ENCODE measurements around the gene GPAT3. TPM values are rescaled to one million over a fixed set of nuclear protein-coding genes. Genes with fewer than 3 reads are reported as not detected.

Gene GPAT3
- total RNA-seq, 1 donor from 2014 or later = 0.99 TPM

DNA sequence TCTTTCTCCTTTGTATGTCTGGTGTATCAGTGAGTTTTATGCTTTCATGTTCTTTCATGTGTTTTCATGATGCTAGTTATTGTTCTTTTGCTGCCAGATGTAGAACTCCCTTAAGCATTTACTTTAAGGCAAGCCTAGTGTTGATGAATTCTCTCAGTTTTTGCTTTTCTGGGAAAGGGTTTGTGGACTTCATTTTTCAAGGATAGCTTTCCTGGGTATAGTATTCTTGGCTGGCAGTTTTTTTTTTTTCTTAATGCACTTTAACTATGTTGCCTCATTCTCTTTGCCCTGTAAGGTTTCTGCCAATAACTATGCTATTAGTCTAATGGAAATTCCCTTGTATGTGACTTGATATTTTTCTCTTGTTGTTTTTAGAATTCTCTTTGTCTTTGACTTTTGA lies 77.1 kb downstream of the GPAT3 start:
- no peak for DNase-seq (ENCODE audit: low spot score)
- no peak overlapping the region for H2AFZ ChIP-seq (replicated peaks)
- H3K36me3 ChIP-seq = no peaks in the 10 kb centered on the region
- H3K9me3 Mint-ChIP-seq = peaks cover 18% of the 10 kb centered on the region
- H3K9me3 ChIP-seq (ENCODE audit: low read depth) = peaks cover 11% of the 10 kb centered on the region
- H3K27me3 Mint-ChIP-seq (ENCODE audit: insufficient read depth, low read depth) = no peaks in the 10 kb centered on the region
- no peak overlapping the region for H3K4me3 ChIP-seq
- H3K9ac ChIP-seq = no peak overlapping the region
- no peaks in the 10 kb centered on the region for H3K4me1 ChIP-seq
- H4K20me1 ChIP-seq (ENCODE audit: low read depth) = no peaks in the 10 kb centered on the region
- no peaks in the 10 kb centered on the region for H3K79me2 ChIP-seq (ENCODE audit: low read depth)
- H3K27ac ChIP-seq = no peak overlapping the region
- no peaks in the 10 kb centered on the region for H3K4me1 Mint-ChIP-seq
- TF ChIP-seq EZH2phosphoT487 (IDR thresholded peaks at IDR 0.05) (no peak), CTCF (IDR thresholded peaks at IDR 0.05) (no peak), EZH2 (IDR thresholded peaks at IDR 0.05) (no peak)
- no peak overlapping the region for H3K4me2 ChIP-seq
- H3K4me3 Mint-ChIP-seq = no peak overlapping the region
- H3K36me3 Mint-ChIP-seq = no peaks in the 10 kb centered on the region
- H3F3A ChIP-seq (ENCODE audit: low read depth) = no peaks in the 10 kb centered on the region
- no peak overlapping the region for H3K27ac Mint-ChIP-seq
- H3K27me3 ChIP-seq = no peaks in the 10 kb centered on the region

- no peaks in the 10 kb centered on the region for H3K27me3 ChIP-seq
- H3K27ac Mint-ChIP-seq = no peak overlapping the region
- no peak overlapping the region for H3K4me3 ChIP-seq
- H3K9me3 ChIP-seq (ENCODE audit: low read depth) = peaks cover 11% of the 10 kb centered on the region
- no peak overlapping the region for H3K27ac ChIP-seq
- H3K9me3 Mint-ChIP-seq = peaks cover 18% of the 10 kb centered on the region
- H4K20me1 ChIP-seq (ENCODE audit: low read depth) = no peaks in the 10 kb centered on the region
- no peaks in the 10 kb centered on the region for H3K36me3 ChIP-seq
- H3K27me3 Mint-ChIP-seq (ENCODE audit: insufficient read depth, low read depth) = no peaks in the 10 kb centered on the region
- H2AFZ ChIP-seq (replicated peaks) = no peak overlapping the region
- no peaks in the 10 kb centered on the region for H3F3A ChIP-seq (ENCODE audit: low read depth)
- no peaks in the 10 kb centered on the region for H3K4me1 Mint-ChIP-seq
- H3K9ac ChIP-seq = no peak overlapping the region
- H3K79me2 ChIP-seq (ENCODE audit: low read depth) = no peaks in the 10 kb centered on the region
- no peak for DNase-seq (ENCODE audit: low spot score)
- no peaks in the 10 kb centered on the region for H3K4me1 ChIP-seq
- no peak overlapping the region for H3K4me2 ChIP-seq
- TF ChIP-seq EZH2 (IDR thresholded peaks at IDR 0.05) = no peak
- no peak for TF ChIP-seq CTCF (IDR thresholded peaks at IDR 0.05)
- TF ChIP-seq EZH2phosphoT487 (IDR thresholded peaks at IDR 0.05) = no peak
- H3K4me3 Mint-ChIP-seq = no peak overlapping the region
- no peaks in the 10 kb centered on the region for H3K36me3 Mint-ChIP-seq
Observed at GRCh38 chr4:83613994-83614393, 78.1 kb downstream of the GPAT3 start.

DNA sequence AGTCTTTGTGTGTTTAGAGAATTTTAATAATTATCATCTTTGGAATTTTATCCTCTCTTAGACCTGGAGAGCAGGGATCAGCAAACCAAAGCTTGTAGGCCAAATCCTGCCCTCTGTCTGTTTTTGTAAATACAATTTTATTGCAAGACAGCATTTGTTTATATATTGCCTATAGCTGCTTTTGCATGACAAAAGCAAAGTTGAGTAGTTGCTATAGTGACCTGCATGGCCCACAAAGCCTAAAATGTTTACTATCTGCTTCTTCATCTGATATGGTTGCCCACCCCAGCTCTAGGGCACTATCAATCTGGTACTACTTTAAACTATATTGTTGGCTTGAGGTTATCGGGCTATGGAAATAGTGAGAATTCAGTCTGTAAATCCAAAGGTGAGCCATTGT lies 80.3 kb downstream of the GPAT3 start:
- no peak overlapping the region for H2AFZ ChIP-seq (replicated peaks)
- H3K27ac Mint-ChIP-seq = no peak overlapping the region
- TF ChIP-seq EZH2phosphoT487 (IDR thresholded peaks at IDR 0.05) = no peak
- TF ChIP-seq EZH2 (IDR thresholded peaks at IDR 0.05) = no peak
- no peak for TF ChIP-seq CTCF (IDR thresholded peaks at IDR 0.05)
- peaks cover 19% of the 10 kb centered on the region for H3K9me3 Mint-ChIP-seq
- no peaks in the 10 kb centered on the region for H3K36me3 Mint-ChIP-seq
- no peak for DNase-seq (ENCODE audit: low spot score)
- H3K4me3 Mint-ChIP-seq = no peak overlapping the region
- no peaks in the 10 kb centered on the region for H3K4me1 Mint-ChIP-seq
- H3K27me3 Mint-ChIP-seq (ENCODE audit: insufficient read depth, low read depth) = peaks cover 5% of the 10 kb centered on the region
- no peak overlapping the region for H3K27ac ChIP-seq
- H3F3A ChIP-seq (ENCODE audit: low read depth) = no peaks in the 10 kb centered on the region
- no peak overlapping the region for H3K9ac ChIP-seq
- H3K4me3 ChIP-seq = no peak overlapping the region
- peaks cover 6% of the 10 kb centered on the region for H3K9me3 ChIP-seq (ENCODE audit: low read depth)
- no peak overlapping the region for H3K4me2 ChIP-seq
- no peaks in the 10 kb centered on the region for H3K4me1 ChIP-seq
- H3K79me2 ChIP-seq (ENCODE audit: low read depth) = no peaks in the 10 kb centered on the region
- H4K20me1 ChIP-seq (ENCODE audit: low read depth) = no peaks in the 10 kb centered on the region
- H3K27me3 ChIP-seq = no peaks in the 10 kb centered on the region
- H3K36me3 ChIP-seq = no peaks in the 10 kb centered on the region
